PFSK-1 (cell line): ENCODE data around the gene CLIC4.

ENCODE experiments used
- POLR2AphosphoS5 ChIP-seq: IDR thresholded peaks from 2 replicates; pipeline ENCODE4 v1.6.1; 2012; ENCODE audit warnings: low read depth, mild to moderate bottlenecking, control low read depth, low read length, moderate library complexity
- SIN3A ChIP-seq: IDR thresholded peaks from 2 replicates; pipeline ENCODE4 v1.6.1; 2012; ENCODE audit warnings: mild to moderate bottlenecking, low read length, moderate library complexity, borderline replicate concordance; ENCODE audit not compliant: insufficient read depth

- TF ChIP-seq SIN3A, result no peak
- TF ChIP-seq POLR2AphosphoS5, result no peak
Observed at GRCh38 chr1:24739241-24739640, 6.0 kb upstream of the CLIC4 start.
